GM12864 (cell line): ENCODE results near the gene ARL4D.

Source experiments
- DNase-seq: peaks from one replicate; pipeline ENCODE4 v3.0.0-alpha.2; 2011; ENCODE audit warnings: low read depth
- H3K4me3 ChIP-seq: 2 replicates; pipeline ENCODE4 v1.5.1; 2011; ENCODE audit warnings: mild to moderate bottlenecking, low read depth, low read length, control low read depth
- CTCF ChIP-seq: IDR thresholded peaks from 2 replicates; pipeline ENCODE4 v1.5.1; 2011; ENCODE audit warnings: low read depth, mild to moderate bottlenecking, moderate library complexity, low read length, control low read depth, inconsistent platforms; ENCODE audit errors: missing control alignments

ARL4D gene

GRCh38 chr17:43428524-43428923 lies 29.7 kb downstream of the ARL4D start:
- peak; percentile 24 for TF ChIP-seq CTCF
- no peak overlapping the region for H3K4me3 ChIP-seq
- DNase-seq, result no peak

GRCh38 chr17:43430936-43431713 lies 32.3 kb downstream of the ARL4D start:
- DNase-seq, result no peak
- TF ChIP-seq CTCF, result no peak
- no peak overlapping the region for H3K4me3 ChIP-seq

- no peak overlapping the region for H3K4me3 ChIP-seq
- no peak for TF ChIP-seq CTCF
- DNase-seq, result no peak
Observed at GRCh38 chr17:43431714-43432523, 33.1 kb downstream of the ARL4D start.

- no peak for DNase-seq
- no peak for TF ChIP-seq CTCF
- no peak overlapping the region for H3K4me3 ChIP-seq
Observed at GRCh38 chr17:43434902-43435319, 36.1 kb downstream of the ARL4D start.

GRCh38 chr17:43437756-43438155 lies 39.0 kb downstream of the ARL4D start:
- DNase-seq, result no peak
- TF ChIP-seq CTCF, result no peak
- H3K4me3 ChIP-seq, result no peak overlapping the region

GRCh38 chr17:43438626-43439025 lies 39.8 kb downstream of the ARL4D start:
- no peak for TF ChIP-seq CTCF
- H3K4me3 ChIP-seq, result no peak overlapping the region
- no peak for DNase-seq
